ENCODE data around the gene MYL7.

DNA sequence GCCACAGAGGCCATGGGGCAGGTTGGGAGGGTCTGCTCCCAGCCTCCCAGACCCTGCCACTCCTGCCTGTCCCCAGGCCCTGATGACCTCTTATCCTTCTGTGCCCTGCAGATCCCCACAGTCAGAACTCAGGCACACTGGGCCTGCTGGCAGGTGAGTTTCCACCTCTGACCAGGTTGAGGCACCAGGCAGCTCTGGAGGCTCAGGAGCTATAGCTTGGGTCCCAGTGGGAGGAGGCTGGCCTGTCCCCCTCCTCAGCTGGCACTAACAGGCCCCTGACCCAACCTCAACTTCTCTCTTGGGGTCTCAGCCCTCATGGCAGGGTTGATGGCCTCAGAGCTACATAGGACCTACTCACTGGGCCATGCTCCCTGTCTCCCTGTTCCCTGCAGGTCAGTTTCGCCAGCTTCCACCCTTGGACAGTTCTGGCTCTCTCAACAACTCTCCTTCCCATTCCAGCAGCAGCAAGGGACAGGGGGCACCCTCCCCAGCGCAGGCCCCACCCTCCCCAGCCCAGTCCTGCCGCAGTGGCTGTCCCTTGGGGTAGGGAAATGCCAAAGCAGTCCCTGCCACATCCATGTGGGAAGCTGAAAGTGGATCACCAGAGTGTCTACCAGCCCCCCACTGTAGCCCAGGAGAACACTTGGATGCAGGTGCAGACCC, 39.7 kb downstream of the MYL7 start:
- no peak for TF ChIP-seq EZH2phosphoT487 (IDR thresholded peaks at IDR 0.05; ENCODE audit: borderline replicate concordance, low read length)
- TF ChIP-seq, protein P1, sequence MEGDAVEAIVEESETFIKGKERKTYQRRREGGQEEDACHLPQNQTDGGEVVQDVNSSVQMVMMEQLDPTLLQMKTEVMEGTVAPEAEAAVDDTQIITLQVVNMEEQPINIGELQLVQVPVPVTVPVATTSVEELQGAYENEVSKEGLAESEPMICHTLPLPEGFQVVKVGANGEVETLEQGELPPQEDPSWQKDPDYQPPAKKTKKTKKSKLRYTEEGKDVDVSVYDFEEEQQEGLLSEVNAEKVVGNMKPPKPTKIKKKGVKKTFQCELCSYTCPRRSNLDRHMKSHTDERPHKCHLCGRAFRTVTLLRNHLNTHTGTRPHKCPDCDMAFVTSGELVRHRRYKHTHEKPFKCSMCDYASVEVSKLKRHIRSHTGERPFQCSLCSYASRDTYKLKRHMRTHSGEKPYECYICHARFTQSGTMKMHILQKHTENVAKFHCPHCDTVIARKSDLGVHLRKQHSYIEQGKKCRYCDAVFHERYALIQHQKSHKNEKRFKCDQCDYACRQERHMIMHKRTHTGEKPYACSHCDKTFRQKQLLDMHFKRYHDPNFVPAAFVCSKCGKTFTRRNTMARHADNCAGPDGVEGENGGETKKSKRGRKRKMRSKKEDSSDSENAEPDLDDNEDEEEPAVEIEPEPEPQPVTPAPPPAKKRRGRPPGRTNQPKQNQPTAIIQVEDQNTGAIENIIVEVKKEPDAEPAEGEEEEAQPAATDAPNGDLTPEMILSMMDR (IDR thresholded peaks at IDR 0.05; ENCODE audit: low read depth, low read length, poor library complexity, severe bottlenecking) = no peak

Measured in DOHH2 (cell line).